ENCODE measurements around the gene GON7.

GON7 gene

GRCh38 chr14:93228550-93228949, 21.7 kb upstream of the GON7 start:
- no peak for TF ChIP-seq CTCF (conservative IDR thresholded peaks at IDR 0.05; ENCODE audit: low read depth)
- DNase-seq (ENCODE audit: low spot score) = no peak
- ChIA-PET POLR2A (ENCODE audit: low non-redundant PET) (no interaction called here), CTCF (no interaction called here)
- no peak overlapping the region for H3K27ac ChIP-seq

GRCh38 chr14:93223565-93223964, 16.7 kb upstream of the GON7 start:
- ChIA-PET CTCF (no interaction called here), POLR2A (ENCODE audit: low non-redundant PET) (no interaction called here)
- no peak for DNase-seq (ENCODE audit: low spot score)
- no peak overlapping the region for H3K27ac ChIP-seq
- no peak for TF ChIP-seq CTCF (conservative IDR thresholded peaks at IDR 0.05; ENCODE audit: low read depth)

DNA sequence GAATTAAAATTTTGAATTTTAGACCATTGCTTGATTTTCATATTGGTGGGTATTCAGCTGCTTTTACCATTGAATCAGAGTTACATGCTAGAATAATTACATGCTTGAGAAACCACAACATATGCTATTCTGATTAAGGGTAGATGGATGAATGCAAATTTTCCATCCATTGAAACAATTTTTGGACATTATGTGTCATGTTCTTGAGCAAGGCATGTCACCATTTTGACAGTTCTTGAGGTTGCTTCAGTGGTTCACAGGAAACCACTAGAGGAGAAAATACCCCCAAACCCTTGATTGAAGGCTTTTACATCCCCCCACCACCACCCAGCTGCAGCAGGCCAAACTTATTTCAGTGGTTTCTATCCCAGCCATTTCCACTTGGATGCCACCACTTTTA, 13.6 kb upstream of the GON7 start:
- ChIA-PET CTCF (interaction anchor here (0.6 kb wide), 1 partner anchor 437 kb away, joined by 3 read pairs; no protein-coding TSS in a partner anchor), POLR2A (ENCODE audit: low non-redundant PET) (no interaction called here)
- no peak overlapping the region for H3K27ac ChIP-seq
- no peak for TF ChIP-seq CTCF (conservative IDR thresholded peaks at IDR 0.05; ENCODE audit: low read depth)
- DNase-seq (ENCODE audit: low spot score) = no peak

- TF ChIP-seq CTCF (conservative IDR thresholded peaks at IDR 0.05; ENCODE audit: low read depth) = peak; percentile 74
- ChIA-PET POLR2A (ENCODE audit: low non-redundant PET) (interaction anchor here (0.7 kb wide), 1 partner anchor 104 kb away, joined by 4 read pairs; no protein-coding TSS in a partner anchor), CTCF (interaction anchor here (0.6 to 0.8 kb wide), 6 partner anchors 10 to 1114 kb away, joined by 3 to 6 read pairs (median 4); no protein-coding TSS in a partner anchor)
- H3K27ac ChIP-seq = no peak overlapping the region
- peak; percentile 46 for DNase-seq (ENCODE audit: low spot score)
Observed at GRCh38 chr14:93219103-93219726, 12.3 kb upstream of the GON7 start.

- no peak for TF ChIP-seq CTCF (conservative IDR thresholded peaks at IDR 0.05; ENCODE audit: low read depth)
- ChIA-PET CTCF (no interaction called here), POLR2A (ENCODE audit: low non-redundant PET) (no interaction called here)
- no peak overlapping the region for H3K27ac ChIP-seq
- DNase-seq (ENCODE audit: low spot score) = no peak
Observed at GRCh38 chr14:93214598-93214997, 7.7 kb upstream of the GON7 start.

- no peak for TF ChIP-seq CTCF (conservative IDR thresholded peaks at IDR 0.05; ENCODE audit: low read depth)
- DNase-seq (ENCODE audit: low spot score) = no peak
- ChIA-PET POLR2A (ENCODE audit: low non-redundant PET) (no interaction called here), CTCF (no interaction called here)
- no peak overlapping the region for H3K27ac ChIP-seq
Observed at GRCh38 chr14:93212432-93212831, 5.6 kb upstream of the GON7 start.
